ENCODE measurements around the gene SLC15A4. TPM values are rescaled to one million over a fixed set of nuclear protein-coding genes. Genes with fewer than 3 reads are reported as not detected.

Gene SLC15A4
- total and polyA plus RNA-seq, 2 of the 4 experiments (the other 2 are of a cell fraction), result 15.4 to 21.9 TPM

- H2BK120ac ChIP-seq (ENCODE audit: low read depth, low read length), result peak overlapping the region; percentile 4; the same call in 1 of the 2 replicates
- ATAC-seq (ENCODE audit: low read depth), result peak; percentile 62
- H3K14ac ChIP-seq (replicated peaks; ENCODE audit: low read depth, low read length), result peak overlapping the region; percentile 73
- dilution Hi-C loops (cut with HindIII; ENCODE audit: low sequenced_read_pairs, unreplicated experiment) (no loop called here), in situ Hi-C loops (cut with MboI; ENCODE audit: low sequenced_read_pairs) (no loop called here), intact Hi-C loops (cut with micrococcal nuclease) (no loop called here)
- peak overlapping the region; percentile 41 for H3K27ac ChIP-seq (ENCODE audit: insufficient read depth, low read length)
- peaks cover 11% of the 10 kb centered on the region; the same call in 1 of the 2 replicates for H3K9me1 ChIP-seq (ENCODE audit: insufficient read depth, low read length)
- H3K4me1 ChIP-seq (ENCODE audit: control insufficient read depth, insufficient read depth, low read length), result peaks cover 15% of the 10 kb centered on the region
- peak overlapping the region; percentile 58 for H3K4me2 ChIP-seq (ENCODE audit: low read depth, low read length)
- no peak overlapping the region for H3K56ac ChIP-seq (ENCODE audit: extremely low read depth, insufficient read depth, low read length)
- no peak overlapping the region for H2BK15ac ChIP-seq (ENCODE audit: low read depth, low read length)
- TF ChIP-seq CTCF (conservative IDR thresholded peaks at IDR 0.05; ENCODE audit: low read depth, low read length) (no peak), CHD1 (IDR thresholded peaks at IDR 0.05; ENCODE audit: low read depth, low read length) (no peak), MAZ (IDR thresholded peaks at IDR 0.05; ENCODE audit: borderline replicate concordance, low read depth, low read length) (no peak), USF2 (IDR thresholded peaks at IDR 0.05; ENCODE audit: low read depth, low read length) (no peak), POLR2A (IDR thresholded peaks at IDR 0.05; ENCODE audit: low read depth, low read length) (no peak), RAD21 (IDR thresholded peaks at IDR 0.05; ENCODE audit: low read length) (no peak), ELK1 (IDR thresholded peaks at IDR 0.05; ENCODE audit: borderline replicate concordance, low read depth, low read length) (no peak), BHLHE40 (IDR thresholded peaks at IDR 0.05; ENCODE audit: low read depth, low read length) (no peak), NFE2L2 (IDR thresholded peaks at IDR 0.05; ENCODE audit: low read depth, low read length) (no peak), RCOR1 (IDR thresholded peaks at IDR 0.05; ENCODE audit: insufficient replicate concordance, low read length) (no peak), FOS (IDR thresholded peaks at IDR 0.05; ENCODE audit: low read depth, low read length) (no peak), MXI1 (IDR thresholded peaks at IDR 0.05; ENCODE audit: borderline replicate concordance, low read depth, low read length) (no peak), CEBPB (IDR thresholded peaks at IDR 0.05; ENCODE audit: low read depth, low read length) (no peak), MAFK (IDR thresholded peaks at IDR 0.05; ENCODE audit: low read depth, low read length) (no peak)
- H3K4me3 ChIP-seq (ENCODE audit: insufficient read depth, low read depth, low read length), result no peak overlapping the region
- peak overlapping the region; percentile 31; the same call in 1 of the 2 replicates for H2BK20ac ChIP-seq (ENCODE audit: low read depth, low read length)
- peak; percentile 78 for DNase-seq
- no peaks in the 10 kb centered on the region for H3K27me3 ChIP-seq (ENCODE audit: control insufficient read depth, insufficient read depth, low read length)
- peaks cover 2% of the 10 kb centered on the region; the same call in 1 of the 2 replicates for H3K9me3 ChIP-seq (ENCODE audit: control insufficient read depth, insufficient read depth, low read length)
- peak overlapping the region; percentile 59 for H4K91ac ChIP-seq (ENCODE audit: insufficient read depth, low read depth, low read length)
- H3K18ac ChIP-seq (ENCODE audit: low read depth, low read length), result no peak overlapping the region; the same call in 1 of the 2 replicates
- peaks cover 31% of the 10 kb centered on the region for H3K36me3 ChIP-seq (ENCODE audit: control insufficient read depth, insufficient read depth, low read length)
- BruUV-seq (replicated peaks), result no TSS peak
- peaks cover 27 to 31% of the 10 kb centered on the region in 2 experiments for H3K79me1 ChIP-seq (ENCODE audit: low read depth in 1 of 2, low read length in 2 of 2)
- ChIA-PET POLR2A (ENCODE audit: unreplicated experiment) (no interaction called here), CTCF (no interaction called here)
- peak overlapping the region; percentile 4 for H2AK9ac ChIP-seq (replicated peaks; ENCODE audit: low read depth, low read length, poor library complexity)
- H4K5ac ChIP-seq (ENCODE audit: low read depth, low read length), result no peak overlapping the region; the same call in 1 of the 2 replicates
- H4K8ac ChIP-seq (ENCODE audit: low read depth in 2 of 2, low read length in 2 of 2), result peak overlapping the region in 1 of 2 experiments; percentile 45; a peak in 3 of 4 replicates
- H4K20me1 ChIP-seq (ENCODE audit: insufficient read depth, low read length), result peaks cover 11% of the 10 kb centered on the region
- H2BK5ac ChIP-seq (ENCODE audit: low read depth, low read length, poor library complexity, severe bottlenecking), result peak overlapping the region; percentile 25
- H3K23ac ChIP-seq (ENCODE audit: low read depth, low read length), result peak overlapping the region; percentile 41; the same call in 1 of the 2 replicates
- H3K9ac ChIP-seq (ENCODE audit: low read depth, low read length), result no peak overlapping the region
- WGBS, 2 experiments (ENCODE audit: extremely low coverage in 2 of 2, insufficient read length in 1 of 2), result no CpG with 5 or more reads among the region's 8 CpGs
- H2AK5ac ChIP-seq (ENCODE audit: low read depth, low read length), result peak overlapping the region; percentile 37
- peak overlapping the region; percentile 12 for H3K4ac ChIP-seq (ENCODE audit: low read depth, low read length)
- no peak overlapping the region for H2AFZ ChIP-seq (replicated peaks; ENCODE audit: low read length, poor library complexity)
Measured at GRCh38 chr12:128801879-128802391, 21.8 kb downstream of the SLC15A4 start.

Measured in IMR-90 (cell line).